Inferior parietal cortex (tissue), 1 donor: Measurements from ENCODE around the gene LRRC59.
A peak's percentile ranks its signal among the peaks of the same experiment; 100 is the strongest.

Experiments used
- DNase-seq: peaks from one replicate; pipeline ENCODE4 v3.0.0-alpha.2; 2016; ENCODE audit errors: extremely low spot score

LRRC59 gene

DNA sequence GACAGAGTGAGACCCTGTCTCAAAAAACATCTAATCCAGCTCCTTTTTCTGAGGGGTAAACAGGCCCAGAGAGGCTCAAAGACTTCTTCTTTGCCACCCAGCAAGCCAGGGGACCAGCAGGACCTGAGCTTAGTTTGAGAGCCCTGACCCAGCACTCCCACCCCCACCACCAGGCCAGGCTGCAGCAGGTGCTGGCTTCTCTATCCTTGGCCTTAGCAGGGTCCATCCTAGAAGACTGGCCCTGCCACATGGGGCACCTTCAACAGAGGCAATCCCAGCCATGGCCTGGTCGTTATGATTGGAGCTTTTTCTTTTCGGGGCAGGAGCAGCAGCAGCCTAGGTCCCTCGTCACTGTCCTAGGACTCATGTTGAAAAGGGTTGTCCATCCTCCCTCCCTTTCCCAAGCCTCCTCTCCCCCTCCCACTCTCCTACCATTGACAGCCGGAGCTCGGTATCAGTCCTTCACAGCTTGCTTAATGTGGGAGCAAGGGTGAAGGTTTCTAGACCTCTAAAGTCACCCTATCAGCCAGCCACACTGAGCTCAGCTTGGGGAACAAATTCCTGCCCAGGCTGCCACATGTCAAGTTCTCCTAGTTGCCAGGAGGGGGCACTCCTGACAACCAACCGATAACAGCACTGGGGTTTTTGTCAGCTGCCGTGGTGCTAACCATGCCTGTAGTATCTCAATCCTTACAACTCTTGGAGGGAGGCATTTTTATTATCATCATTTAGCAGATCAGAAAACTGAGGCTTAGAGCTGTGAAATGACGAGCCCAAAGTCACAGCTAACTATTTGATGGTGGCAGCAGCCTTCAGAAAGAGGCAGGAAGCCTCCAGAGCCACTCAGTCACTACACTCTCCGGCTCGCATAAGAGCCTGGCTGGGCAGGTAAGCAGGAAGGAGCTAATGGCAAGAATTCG is 35.5 kb downstream of the LRRC59 start:
- peak; percentile 75 for DNase-seq

DNA sequence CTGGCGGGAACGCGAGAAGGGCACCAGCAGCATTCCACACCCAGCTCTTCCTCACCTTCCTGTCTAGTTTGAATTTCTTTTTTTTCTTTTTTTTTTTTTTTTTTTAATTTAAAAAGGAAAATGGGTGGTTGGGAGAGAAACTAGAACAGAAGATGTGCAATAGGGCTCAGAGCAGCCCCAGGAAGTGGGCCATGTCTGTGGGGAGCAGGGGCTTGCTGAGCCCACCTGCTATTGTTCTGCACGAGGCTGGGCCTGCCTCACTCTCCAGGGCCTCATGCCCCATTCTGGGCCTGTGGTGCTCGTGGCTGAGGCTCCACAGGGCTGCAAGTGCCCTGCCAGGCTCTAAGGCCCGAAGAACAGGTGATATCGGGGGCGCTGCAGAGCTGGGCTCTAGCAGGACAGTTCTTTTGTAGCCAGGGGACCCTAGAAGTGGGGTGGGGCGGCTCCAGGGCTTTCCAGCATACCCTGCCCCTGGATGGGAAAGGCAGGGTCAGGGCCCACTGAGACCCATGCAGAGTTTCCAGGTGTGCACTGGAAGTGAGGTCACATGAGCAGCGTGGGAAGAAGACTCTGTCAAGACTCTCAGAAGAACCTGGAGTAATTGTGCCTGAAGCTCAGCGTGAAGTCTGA is 36.7 kb downstream of the LRRC59 start:
- DNase-seq = no peak

DNA sequence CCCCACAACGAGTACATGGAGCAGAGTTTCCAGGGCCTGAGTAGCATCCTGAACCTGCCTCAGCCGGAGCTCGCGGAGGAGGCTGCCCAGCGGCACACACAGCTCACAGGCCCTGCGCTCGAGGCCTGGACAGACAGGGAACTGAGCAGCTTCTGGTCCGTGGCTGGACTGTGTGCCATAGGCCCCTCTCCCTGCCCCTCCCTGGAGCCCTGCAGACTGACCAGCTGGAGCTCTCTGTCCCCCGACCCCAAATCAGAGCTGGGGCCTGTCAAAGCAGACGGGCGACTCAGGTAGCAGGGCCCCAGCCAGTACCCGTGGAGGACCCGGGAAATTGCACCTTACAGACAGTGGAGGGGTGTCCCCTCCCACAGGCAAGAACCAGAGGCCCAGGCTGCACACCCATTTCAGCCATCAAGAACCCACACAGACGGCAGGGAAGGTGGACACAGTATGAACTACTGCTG is 37.3 kb downstream of the LRRC59 start:
- DNase-seq = no peak

DNA sequence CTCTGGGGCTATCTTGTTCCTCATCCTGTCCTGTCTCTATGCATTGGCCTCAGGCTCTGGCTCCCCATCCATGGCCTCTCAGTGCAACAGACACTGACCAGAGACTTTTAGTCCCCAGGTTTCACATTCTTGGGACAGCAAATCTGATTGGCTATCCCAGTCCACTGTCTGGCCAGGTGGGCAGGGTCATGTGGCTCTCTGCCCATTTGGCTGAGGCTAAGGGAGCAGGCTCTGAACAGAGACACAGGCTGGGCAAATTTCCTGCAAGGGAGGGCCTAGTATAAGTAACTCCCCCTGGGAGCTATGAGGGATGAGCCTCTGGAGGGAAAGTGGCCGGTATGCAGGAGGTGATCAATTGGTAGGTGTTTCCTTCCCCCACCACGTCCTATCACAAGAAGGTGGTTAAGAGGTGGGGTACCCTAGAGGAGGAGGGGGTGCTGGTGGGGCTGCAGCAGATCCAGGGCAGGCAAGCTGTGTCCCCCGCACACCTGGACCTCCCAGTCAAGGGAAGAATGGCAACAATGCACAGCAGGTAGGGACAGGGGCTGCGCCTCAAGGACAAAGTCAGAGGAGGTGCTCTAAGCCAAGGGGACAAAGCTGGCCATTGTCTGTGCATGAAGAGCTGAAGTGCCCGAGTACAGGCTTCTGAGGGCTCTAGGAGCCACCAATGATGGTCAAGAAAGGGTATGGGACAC is 38.2 kb downstream of the LRRC59 start:
- no peak for DNase-seq

GRCh38 chr17:50358177-50358576 is 39.1 kb downstream of the LRRC59 start:
- no peak for DNase-seq

DNA sequence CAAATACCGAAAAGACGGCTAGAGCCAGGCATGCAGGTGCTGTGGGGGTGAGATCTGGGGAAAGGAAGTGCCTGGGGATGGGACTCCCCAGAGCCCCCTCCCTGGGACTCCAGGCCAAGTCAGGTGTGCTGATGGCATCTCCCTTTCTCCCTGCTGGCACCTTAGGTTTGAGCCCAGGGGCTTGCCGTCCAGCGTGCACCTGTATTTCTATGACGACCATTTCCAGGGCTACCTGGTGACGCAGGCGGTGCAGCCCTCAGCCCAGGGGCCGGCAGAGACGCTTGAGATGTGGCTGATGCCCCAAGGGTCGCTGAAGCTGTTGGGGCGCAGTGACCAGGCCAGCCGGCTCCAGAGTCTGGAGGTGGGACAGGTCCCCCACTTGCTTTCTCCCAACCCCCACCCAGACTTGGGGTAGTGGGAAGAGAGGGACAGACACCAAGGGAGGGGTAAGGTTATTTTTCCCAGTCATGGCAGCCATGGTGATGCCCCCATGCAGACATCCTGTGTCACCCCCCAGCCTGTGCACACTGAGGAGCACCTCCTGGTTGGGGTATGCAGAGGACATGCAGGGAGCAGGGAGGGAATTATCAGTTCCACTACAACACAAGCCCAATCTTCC is 40.3 kb downstream of the LRRC59 start:
- no peak for DNase-seq

- no peak for DNase-seq
Measured at GRCh38 chr17:50356418-50356817, 40.9 kb downstream of the LRRC59 start.

GRCh38 chr17:50355701-50356341 is 41.5 kb downstream of the LRRC59 start:
- DNase-seq = no peak

- no peak for DNase-seq
Measured at GRCh38 chr17:50355336-50355700, 42.0 kb downstream of the LRRC59 start.

- DNase-seq = no peak
Measured at GRCh38 chr17:50354776-50355175, 42.5 kb downstream of the LRRC59 start.

DNA sequence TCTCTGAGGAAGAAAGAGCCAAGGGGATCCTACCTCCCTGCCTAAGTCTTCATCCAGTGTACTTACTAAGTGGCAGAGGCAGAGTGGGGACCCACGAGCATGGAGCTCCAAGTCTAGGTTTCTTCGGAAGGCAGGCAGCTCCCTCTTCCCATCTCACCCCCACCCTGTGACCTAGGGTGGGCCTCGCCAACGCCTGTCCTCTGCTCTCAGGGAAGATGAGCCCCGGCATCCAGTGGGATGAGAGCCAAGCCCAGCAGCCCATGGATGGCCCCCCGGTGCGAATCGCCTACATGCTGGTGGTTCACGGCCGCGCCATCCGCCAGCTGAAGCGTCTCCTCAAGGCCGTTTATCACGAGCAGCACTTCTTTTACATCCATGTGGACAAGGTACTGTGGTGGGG is 43.1 kb downstream of the LRRC59 start:
- DNase-seq = no peak

DNA sequence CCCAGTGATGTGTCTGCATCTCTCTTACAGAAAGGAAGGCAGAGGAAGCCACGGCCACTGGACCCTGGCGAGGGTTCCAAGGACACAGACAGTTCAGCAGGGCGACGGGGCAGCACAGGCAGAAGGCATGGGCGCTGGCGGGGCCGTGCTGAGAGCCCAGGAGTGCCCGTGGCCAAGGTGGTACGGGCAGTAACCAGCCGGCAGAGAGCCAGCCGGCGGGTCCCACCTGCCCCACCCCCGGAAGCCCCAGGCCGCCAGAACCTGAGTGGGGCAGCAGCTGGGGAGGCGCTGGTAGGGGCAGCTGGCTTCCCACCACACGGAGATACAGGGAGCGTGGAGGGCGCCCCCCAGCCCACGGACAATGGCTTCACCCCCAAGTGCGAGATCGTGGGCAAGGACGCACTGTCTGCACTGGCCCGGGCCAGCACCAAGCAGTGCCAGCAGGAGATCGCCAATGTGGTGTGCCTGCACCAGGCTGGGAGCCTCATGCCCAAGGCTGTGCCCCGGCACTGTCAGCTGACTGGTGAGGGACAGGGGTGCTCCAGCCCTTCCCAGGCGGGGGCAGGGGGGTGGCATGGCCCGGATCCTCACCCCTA is 43.6 kb downstream of the LRRC59 start:
- no peak for DNase-seq

DNA sequence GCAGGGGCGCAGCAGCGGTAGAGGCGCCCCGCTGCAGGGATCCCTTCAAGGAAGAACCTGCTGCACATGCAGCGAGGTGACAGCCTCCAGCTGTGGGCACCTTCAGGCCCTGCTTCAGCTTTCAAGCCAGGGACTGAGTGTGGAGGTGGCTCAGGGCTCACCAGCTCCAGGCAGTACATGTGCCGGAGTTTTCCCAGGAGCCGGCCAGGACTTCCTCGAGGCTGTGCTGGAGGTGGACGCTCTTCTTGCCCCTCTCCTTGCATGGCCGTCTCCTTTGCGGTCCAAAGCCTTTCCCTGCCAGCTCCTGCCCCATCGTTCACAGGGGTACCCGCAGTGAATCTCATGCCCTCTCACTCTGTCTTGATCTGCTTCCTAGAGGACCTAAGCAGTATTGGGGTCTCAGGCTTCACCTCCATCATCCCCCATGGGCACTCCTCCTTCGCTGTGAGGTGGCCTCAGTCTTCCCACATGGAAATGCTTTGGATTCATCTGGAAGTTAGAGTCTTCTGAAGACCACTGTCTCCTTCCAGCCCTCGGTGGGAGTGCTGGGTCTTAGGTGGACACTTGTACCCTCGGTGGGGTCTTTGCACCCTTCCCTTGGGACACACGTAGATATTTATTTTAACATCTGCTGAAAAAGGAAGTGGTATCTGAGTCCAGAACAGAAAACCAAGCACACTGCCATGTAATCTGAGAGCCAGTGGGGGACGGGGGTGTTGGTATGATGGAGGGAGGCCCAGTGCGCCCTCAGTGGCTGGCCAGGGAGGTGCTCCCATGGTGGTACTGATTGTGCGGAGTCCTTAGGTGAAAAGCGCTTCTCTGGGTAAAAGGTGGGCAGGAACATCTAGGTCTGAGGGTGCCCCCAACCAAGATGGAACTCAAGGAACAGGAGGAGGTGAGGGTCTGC is 44.4 kb downstream of the LRRC59 start:
- no peak for DNase-seq

- no peak for DNase-seq
Measured at GRCh38 chr17:50352072-50352692, 45.1 kb downstream of the LRRC59 start.

GRCh38 chr17:50350733-50351132 is 46.6 kb downstream of the LRRC59 start:
- no peak for DNase-seq

DNA sequence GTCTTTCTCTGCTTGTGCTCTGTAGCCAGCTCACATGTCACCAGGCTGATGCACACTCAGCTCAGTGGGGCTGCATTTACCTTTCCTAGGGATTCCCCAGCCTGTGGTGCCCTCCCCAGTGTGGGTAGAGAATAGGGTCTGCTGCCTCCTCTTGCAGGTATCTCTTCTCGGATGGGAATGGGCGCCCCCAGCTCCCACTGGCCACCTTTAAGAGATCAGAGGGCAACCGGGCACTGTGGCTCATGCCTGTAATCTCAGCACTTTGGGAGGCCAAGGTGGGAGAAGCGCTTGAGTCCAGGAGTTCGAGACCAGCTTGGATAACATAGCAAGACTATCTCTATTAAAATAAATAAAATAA is 48.1 kb downstream of the LRRC59 start:
- DNase-seq = no peak

GRCh38 chr17:50348522-50349242 is 48.6 kb downstream of the LRRC59 start:
- no peak for DNase-seq

- DNase-seq = no peak
Measured at GRCh38 chr17:50347894-50348291, 49.4 kb downstream of the LRRC59 start.
